DOHH2 (cell line): ENCODE results near the gene POLR2J.

Source experiments
- CTCF ChIP-seq: fragments of 200-600 bp; sonication (generic); IDR thresholded peaks from one replicate; pipeline ENCODE4 v1.5.1; 2014; ENCODE audit warnings: antibody characterized with exemption, mild to moderate bottlenecking, low read depth, low read length; ENCODE audit not compliant: poor library complexity, severe bottlenecking
- EZH2phosphoT487 ChIP-seq: fragments of 200-600 bp; sonication (generic); IDR thresholded peaks from 2 replicates; pipeline ENCODE4 v1.6.1; 2017; ENCODE audit warnings: borderline replicate concordance, mild to moderate bottlenecking, antibody characterized with exemption, low read length, moderate library complexity, mixed read lengths

DNA sequence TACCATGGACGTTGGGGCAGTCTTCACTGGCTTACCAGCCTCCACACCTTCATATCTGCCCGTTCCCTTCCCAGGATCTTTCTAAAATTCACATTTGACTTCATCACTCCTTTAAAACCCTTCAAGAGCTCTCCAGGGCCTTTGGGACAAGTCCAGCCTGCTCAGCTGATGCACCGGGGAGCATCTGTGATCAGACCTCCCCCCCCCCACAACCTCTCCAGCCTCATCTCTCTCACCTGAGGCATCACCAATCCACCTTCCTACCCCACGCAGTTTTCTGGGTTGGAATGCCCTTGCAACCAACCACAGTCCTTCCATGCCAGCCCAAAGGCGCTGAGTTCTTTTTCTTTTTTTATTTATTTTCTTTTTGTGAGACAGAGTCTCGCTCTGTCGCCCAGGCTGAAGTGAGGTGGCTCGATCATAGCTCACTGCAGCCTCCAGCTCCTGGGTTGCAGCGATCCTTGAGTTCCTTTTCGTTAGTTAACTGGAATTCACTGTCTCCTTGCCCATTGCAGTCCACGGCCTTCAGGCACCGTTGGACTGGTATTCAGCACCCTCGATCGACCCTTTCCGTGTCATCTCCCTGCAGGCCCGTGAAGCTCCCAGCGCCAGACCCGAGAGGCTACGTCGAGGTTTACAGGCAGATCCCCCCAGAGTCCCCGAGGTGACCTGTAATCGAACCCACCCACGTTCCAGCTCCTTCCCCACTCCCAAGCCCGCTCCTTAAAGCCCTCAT is 14.7 kb downstream of the POLR2J start:
- TF ChIP-seq CTCF (no peak), EZH2phosphoT487 (no peak)
